ENCODE measurements around the gene NMNAT3. TPM values are rescaled to one million over a fixed set of nuclear protein-coding genes. Genes with fewer than 3 reads are reported as not detected.
A peak's percentile ranks its signal among the peaks of the same experiment; 100 is the strongest.

NMNAT3 gene
- total and polyA plus RNA-seq, 4 donors = 2.4 to 10.2 (median 3.4) TPM

DNA sequence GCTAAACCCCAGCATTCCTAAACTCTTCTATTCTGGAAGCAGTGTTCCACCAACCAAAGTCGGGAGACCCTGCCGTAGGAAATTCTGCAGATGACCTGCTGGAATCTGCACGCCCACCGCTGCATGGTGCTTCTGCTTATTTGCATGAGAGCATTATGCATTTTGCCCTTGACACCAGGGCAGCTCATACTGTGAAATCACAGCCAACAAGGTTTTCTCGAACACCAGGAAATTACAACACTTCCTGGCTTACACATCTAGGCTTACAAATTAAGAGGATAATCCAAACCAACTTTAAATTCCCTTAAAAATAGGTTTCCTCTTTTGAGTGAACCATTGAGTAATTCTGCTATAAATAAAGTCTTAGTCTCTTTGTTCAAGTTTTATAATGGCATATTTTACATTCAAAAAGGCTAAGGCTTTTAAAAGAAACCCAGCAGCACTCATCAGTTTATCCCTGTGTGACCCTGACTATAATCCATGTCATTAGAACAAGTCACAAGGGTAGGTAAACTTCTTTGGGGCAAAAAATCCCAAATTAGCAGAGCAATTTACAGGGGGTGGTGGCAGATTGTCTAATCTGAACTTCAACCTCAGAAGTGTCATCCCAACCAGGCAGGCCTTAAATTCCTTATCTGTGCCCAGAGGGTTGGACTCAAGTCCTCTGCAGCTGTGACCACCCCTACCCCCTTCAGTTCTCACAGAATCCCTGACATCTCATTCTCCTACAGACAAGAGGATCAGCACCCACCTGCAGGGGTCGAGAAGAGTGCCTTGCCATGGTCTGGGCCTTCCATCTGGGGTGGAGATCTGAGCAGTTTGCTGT lies 104.7 kb downstream of the NMNAT3 start:
- Histone ChIP-seq H3K4me3 (no peak overlapping the region), H3K9ac (ENCODE audit: insufficient read depth in 1 of 2, low read length in 2 of 2) (no peak overlapping the region), H3K27ac (ENCODE audit: low read depth in 1 of 2, low read length in 1 of 2) (no peak overlapping the region), H3K27me3 (ENCODE audit: control insufficient read depth in 3 of 3, insufficient read depth in 3 of 3, low read length in 2 of 3) (no peaks in the 10 kb centered on the region), H3K4me1 (ENCODE audit: control insufficient read depth in 5 of 5, insufficient read depth in 5 of 5, low read length in 5 of 5) (peaks cover 0 to 25% (median 5%) of the 10 kb centered on the region in 5 donors), H3K9me3 (ENCODE audit: control insufficient read depth in 4 of 4, insufficient read depth in 3 of 4, low read length in 3 of 4) (no peaks in the 10 kb centered on the region), H3K36me3 (ENCODE audit: control insufficient read depth in 4 of 4, insufficient read depth in 4 of 4, low read length in 4 of 4) (peaks cover 0 to 2% (median 0%) of the 10 kb centered on the region in 4 donors)
- TF ChIP-seq, protein P1, sequence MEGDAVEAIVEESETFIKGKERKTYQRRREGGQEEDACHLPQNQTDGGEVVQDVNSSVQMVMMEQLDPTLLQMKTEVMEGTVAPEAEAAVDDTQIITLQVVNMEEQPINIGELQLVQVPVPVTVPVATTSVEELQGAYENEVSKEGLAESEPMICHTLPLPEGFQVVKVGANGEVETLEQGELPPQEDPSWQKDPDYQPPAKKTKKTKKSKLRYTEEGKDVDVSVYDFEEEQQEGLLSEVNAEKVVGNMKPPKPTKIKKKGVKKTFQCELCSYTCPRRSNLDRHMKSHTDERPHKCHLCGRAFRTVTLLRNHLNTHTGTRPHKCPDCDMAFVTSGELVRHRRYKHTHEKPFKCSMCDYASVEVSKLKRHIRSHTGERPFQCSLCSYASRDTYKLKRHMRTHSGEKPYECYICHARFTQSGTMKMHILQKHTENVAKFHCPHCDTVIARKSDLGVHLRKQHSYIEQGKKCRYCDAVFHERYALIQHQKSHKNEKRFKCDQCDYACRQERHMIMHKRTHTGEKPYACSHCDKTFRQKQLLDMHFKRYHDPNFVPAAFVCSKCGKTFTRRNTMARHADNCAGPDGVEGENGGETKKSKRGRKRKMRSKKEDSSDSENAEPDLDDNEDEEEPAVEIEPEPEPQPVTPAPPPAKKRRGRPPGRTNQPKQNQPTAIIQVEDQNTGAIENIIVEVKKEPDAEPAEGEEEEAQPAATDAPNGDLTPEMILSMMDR (IDR thresholded peaks at IDR 0.05; ENCODE audit: control extremely low read depth, extremely low read depth) = no peak
- peak in 1 of 3 donors; percentile 49 for DNase-seq
- 32 to 54% methylated on average over 6 of the region's 6 CpGs for WGBS, 2 donors
- peak; percentile 27 for ATAC-seq (ENCODE audit: insufficient read depth, low FRiP score)

DNA sequence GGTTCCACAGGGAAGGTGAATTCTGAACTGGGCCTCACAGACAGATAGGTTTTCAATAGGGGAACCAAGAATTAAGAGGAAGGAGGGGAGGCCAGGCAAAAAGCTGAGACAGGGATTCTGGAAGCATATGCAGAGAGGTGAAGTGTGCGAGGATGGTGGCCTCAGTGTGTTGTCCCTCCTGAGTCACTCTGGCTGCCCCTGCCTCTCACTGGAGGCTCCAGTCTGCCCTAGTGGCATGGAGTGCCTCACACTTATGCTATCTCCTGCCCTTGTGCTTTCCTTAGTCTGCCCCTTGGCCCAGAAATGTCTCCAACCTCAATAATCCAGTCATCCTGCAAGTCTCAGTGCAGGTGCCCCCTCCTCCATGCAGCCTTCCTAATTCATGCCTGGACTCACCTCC lies 106.1 kb downstream of the NMNAT3 start:
- Histone ChIP-seq H3K36me3 (ENCODE audit: control insufficient read depth in 4 of 4, insufficient read depth in 4 of 4, low read length in 4 of 4) (peaks cover 0 to 2% (median 0%) of the 10 kb centered on the region in 4 donors), H3K27ac (ENCODE audit: low read depth in 1 of 2, low read length in 1 of 2) (no peak overlapping the region), H3K27me3 (ENCODE audit: control insufficient read depth in 3 of 3, insufficient read depth in 3 of 3, low read length in 2 of 3) (no peaks in the 10 kb centered on the region), H3K9me3 (ENCODE audit: control insufficient read depth in 4 of 4, insufficient read depth in 3 of 4, low read length in 3 of 4) (no peaks in the 10 kb centered on the region), H3K9ac (ENCODE audit: insufficient read depth in 1 of 2, low read length in 2 of 2) (no peak overlapping the region), H3K4me1 (ENCODE audit: control insufficient read depth in 5 of 5, insufficient read depth in 5 of 5, low read length in 5 of 5) (peaks cover 0 to 25% (median 5%) of the 10 kb centered on the region in 5 donors), H3K4me3 (no peak overlapping the region)
- DNase-seq = no peak
- TF ChIP-seq, protein P1 (IDR thresholded peaks at IDR 0.05; ENCODE audit: control extremely low read depth, extremely low read depth) = no peak
- WGBS, 2 donors = 81 to 93% methylated on average over 1 of the region's 1 CpG
- no peak for ATAC-seq (ENCODE audit: insufficient read depth, low FRiP score)

- Histone ChIP-seq H3K27me3 (ENCODE audit: control insufficient read depth in 3 of 3, insufficient read depth in 3 of 3, low read length in 2 of 3) (no peaks in the 10 kb centered on the region), H3K36me3 (ENCODE audit: control insufficient read depth in 4 of 4, insufficient read depth in 4 of 4, low read length in 4 of 4) (peaks cover 0 to 4% (median 0%) of the 10 kb centered on the region in 4 donors), H3K27ac (ENCODE audit: low read depth in 1 of 2, low read length in 1 of 2) (no peak overlapping the region), H3K9ac (ENCODE audit: insufficient read depth in 1 of 2, low read length in 2 of 2) (no peak overlapping the region), H3K4me3 (no peak overlapping the region), H3K9me3 (ENCODE audit: control insufficient read depth in 4 of 4, insufficient read depth in 3 of 4, low read length in 3 of 4) (no peaks in the 10 kb centered on the region), H3K4me1 (ENCODE audit: control insufficient read depth in 5 of 5, insufficient read depth in 5 of 5, low read length in 5 of 5) (no peaks in the 10 kb centered on the region)
- no peak for ATAC-seq (ENCODE audit: insufficient read depth, low FRiP score)
- 90 to 95% methylated on average over 5 of the region's 5 CpGs for WGBS, 2 donors
- TF ChIP-seq, protein P1 (IDR thresholded peaks at IDR 0.05; ENCODE audit: control extremely low read depth, extremely low read depth) = no peak
- DNase-seq = peak; percentile 22 to 31 (median 24)
These were observed 113.4 kb downstream of the NMNAT3 start for GRCh38 chr3:139564294-139564861.
